ENCODE measurements around the gene AMDHD1.

Gene AMDHD1

DNA sequence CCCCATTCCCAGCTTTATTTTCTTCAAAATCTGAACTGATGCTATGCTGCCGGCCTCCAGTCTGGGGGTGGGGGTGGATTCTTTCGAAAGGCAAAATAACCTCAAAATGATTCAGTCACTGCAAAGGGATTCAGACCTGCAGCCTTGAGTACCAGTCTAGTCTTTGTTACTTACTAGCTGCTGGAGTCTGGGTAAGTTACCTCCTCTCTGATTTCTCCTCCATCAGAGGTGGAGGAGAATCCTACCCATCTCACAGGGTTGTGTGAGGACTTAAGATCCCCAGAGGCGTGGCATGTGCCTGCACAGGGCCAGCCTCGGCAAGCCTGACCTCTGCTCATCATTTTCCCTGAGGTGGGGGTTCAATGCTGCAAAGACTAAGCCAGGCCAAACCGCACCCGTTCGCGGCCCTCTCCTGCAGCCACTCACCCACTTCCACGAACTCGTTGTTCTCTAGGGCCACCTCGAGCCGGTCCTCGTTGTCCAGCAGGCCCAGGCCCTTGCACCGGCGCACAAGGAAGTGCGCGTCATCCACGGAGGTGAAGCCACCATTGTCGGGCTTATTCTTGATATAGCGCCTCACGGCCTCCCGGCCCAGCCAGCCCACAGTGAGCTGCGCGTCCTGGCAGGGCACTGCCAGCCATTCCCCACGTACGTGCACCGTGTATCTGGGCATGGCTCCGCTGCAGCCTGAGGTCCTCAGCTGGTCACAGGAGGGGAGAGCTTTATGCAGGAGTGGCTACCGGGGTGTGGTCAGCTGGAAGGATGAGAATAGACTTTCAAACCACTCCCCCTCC is 52.3 kb downstream of the AMDHD1 start:
- TF ChIP-seq, protein P1, sequence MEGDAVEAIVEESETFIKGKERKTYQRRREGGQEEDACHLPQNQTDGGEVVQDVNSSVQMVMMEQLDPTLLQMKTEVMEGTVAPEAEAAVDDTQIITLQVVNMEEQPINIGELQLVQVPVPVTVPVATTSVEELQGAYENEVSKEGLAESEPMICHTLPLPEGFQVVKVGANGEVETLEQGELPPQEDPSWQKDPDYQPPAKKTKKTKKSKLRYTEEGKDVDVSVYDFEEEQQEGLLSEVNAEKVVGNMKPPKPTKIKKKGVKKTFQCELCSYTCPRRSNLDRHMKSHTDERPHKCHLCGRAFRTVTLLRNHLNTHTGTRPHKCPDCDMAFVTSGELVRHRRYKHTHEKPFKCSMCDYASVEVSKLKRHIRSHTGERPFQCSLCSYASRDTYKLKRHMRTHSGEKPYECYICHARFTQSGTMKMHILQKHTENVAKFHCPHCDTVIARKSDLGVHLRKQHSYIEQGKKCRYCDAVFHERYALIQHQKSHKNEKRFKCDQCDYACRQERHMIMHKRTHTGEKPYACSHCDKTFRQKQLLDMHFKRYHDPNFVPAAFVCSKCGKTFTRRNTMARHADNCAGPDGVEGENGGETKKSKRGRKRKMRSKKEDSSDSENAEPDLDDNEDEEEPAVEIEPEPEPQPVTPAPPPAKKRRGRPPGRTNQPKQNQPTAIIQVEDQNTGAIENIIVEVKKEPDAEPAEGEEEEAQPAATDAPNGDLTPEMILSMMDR (IDR thresholded peaks at IDR 0.05; ENCODE audit: low read depth, low read length): no peak
- no peak for DNase-seq (ENCODE audit: extremely low read depth, low read depth)

DNA sequence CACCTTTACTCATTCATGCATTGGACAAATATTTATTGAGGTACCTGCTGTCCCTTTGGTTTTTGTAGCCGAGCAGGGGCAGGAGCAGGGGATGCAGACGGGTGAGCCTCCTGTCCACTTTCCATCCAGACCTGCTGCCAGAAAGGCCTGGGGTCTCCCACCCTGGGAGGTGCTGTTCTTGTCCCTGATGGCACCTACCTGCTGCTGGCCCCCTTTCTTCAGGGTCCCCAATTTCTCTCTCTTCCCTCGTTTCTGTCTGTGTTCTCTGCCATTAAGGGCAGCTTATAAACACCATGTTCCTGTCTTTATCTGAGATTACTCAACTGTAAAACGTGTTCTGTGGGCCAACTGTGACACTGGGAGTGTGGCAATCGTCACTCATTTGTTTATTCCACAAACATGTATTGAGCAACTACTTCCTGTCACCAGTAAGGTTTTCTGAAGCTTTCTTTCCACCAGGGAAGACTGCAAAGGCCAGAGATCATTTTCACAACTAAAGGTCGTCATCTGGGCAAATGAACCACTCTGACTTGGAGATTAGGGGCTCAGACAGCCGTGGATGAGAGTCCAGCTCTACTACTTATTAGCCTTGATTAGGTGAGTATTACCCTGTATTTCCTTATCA is 53.0 kb downstream of the AMDHD1 start, which contains the start of gene HAL:
Gene HAL, minus strand, starts transcription at position 311 of the 625 bp plus-strand sequence. CDS start 434 bp downstream, outside the sequence.
- TF ChIP-seq, protein P1 (IDR thresholded peaks at IDR 0.05; ENCODE audit: low read depth, low read length): no peak
- DNase-seq (ENCODE audit: extremely low read depth, low read depth): no peak

DNA sequence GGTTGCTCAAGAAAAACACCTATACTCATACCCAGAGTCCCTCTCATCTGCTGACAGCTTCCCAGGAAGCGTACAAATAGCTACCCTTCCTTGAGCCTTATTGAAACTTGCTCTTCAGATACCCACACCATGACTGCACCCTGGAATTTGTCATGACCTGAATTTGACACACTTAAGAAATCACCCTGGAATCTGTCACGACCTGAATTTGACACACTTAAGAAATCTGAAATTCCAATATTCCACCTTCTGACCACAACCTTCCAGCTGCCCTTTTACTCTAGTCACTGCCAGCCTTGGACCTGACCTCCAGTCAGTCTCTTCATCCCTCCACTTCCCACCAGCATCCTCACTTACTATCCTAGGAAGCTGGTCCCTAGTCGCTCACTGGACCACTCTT is 54.1 kb downstream of the AMDHD1 start:
- TF ChIP-seq, protein P1 (IDR thresholded peaks at IDR 0.05; ENCODE audit: low read depth, low read length): no peak
- no peak for DNase-seq (ENCODE audit: extremely low read depth, low read depth)

- TF ChIP-seq, protein P1 (IDR thresholded peaks at IDR 0.05; ENCODE audit: low read depth, low read length): no peak
- no peak for DNase-seq (ENCODE audit: extremely low read depth, low read depth)
These were observed 54.9 kb downstream of the AMDHD1 start for GRCh38 chr12:95997911-95998510.

GRCh38 chr12:95998611-95999286 is 55.6 kb downstream of the AMDHD1 start:
- peak; percentile 35 for DNase-seq (ENCODE audit: extremely low read depth, low read depth)
- TF ChIP-seq, protein P1 (IDR thresholded peaks at IDR 0.05; ENCODE audit: low read depth, low read length): peak; percentile 70

DNA sequence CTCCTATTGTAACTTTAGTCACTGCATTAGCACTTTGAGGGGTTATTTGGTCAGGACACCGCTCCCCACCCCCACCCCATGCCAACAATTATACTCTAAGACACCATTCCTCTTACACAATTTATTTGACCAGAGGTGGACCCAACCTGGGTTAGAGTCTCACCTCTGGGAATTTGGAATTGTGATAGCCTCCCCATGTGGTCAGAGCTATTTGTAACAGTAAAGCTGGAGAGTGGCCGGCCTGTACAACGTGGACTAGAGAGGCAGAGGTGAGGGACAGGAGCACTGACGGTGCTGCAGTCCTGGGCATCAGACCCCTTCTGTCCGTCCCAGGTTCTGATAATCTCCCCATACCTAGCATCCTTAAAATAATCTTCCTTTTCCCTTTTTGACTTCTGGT is 56.4 kb downstream of the AMDHD1 start:
- TF ChIP-seq, protein P1 (IDR thresholded peaks at IDR 0.05; ENCODE audit: low read depth, low read length): no peak

More for the DNA sequence above, 56.4 kb downstream of the AMDHD1 start:
- DNase-seq (ENCODE audit: extremely low read depth, low read depth): no peak
